Mesenchymal stem cell (in vitro differentiated cells and primary cell): ENCODE measurements around the gene ESPL1. TPM values are rescaled to one million over a fixed set of nuclear protein-coding genes. Genes with fewer than 3 reads are reported as not detected.

Experiments used
- DNase-seq: peaks from one replicate; pipeline ENCODE4 v3.0.0-alpha.2; 2013
- H2AFZ ChIP-seq: one replicate; pipeline ENCODE4 v1.6.1; 2013; ENCODE audit warnings: low read depth, mild to moderate bottlenecking, control low read depth, inconsistent platforms, low read length, moderate library complexity
- H2AK5ac ChIP-seq: 2 replicates; pipeline ENCODE4 v1.6.1; 2013; ENCODE audit warnings: low read length, moderate library complexity, mild to moderate bottlenecking, inconsistent platforms; ENCODE audit not compliant: severe bottlenecking
- H2BK120ac ChIP-seq: one replicate; pipeline ENCODE4 v1.6.1; 2013; ENCODE audit warnings: low read depth, mild to moderate bottlenecking, inconsistent platforms, low read length, moderate library complexity
- H2BK12ac ChIP-seq, 2 experiments: one replicate each; pipeline ENCODE4 v1.6.1; 2013; ENCODE audit warnings: inconsistent platforms in 2 of 2, low read length in 2 of 2, mild to moderate bottlenecking in 2 of 2, moderate library complexity in 2 of 2, control low read depth in 1 of 2
- H2BK15ac ChIP-seq: one replicate; pipeline ENCODE4 v1.6.1; 2013; ENCODE audit warnings: mild to moderate bottlenecking, low read depth, inconsistent platforms; ENCODE audit not compliant: poor library complexity, severe bottlenecking
- H2BK5ac ChIP-seq: 2 replicates; pipeline ENCODE4 v1.6.1; 2013; ENCODE audit warnings: low read depth, mild to moderate bottlenecking, low read length, control low read depth, inconsistent platforms; ENCODE audit not compliant: poor library complexity, severe bottlenecking
- H3K14ac ChIP-seq, 2 experiments: one replicate each; pipeline ENCODE4 v1.6.1; 2013; ENCODE audit warnings: inconsistent platforms in 2 of 2, low read length in 2 of 2, control low read depth in 1 of 2, mild to moderate bottlenecking in 1 of 2, moderate library complexity in 1 of 2
- H3K18ac ChIP-seq, 2 experiments: one replicate each; pipeline ENCODE4 v1.6.1; 2013; ENCODE audit warnings: inconsistent platforms in 2 of 2, low read length in 2 of 2, control low read depth in 1 of 2, low read depth in 1 of 2, mild to moderate bottlenecking in 1 of 2
- H3K23ac ChIP-seq, 2 experiments: one replicate each; pipeline ENCODE4 v1.6.1; 2013; ENCODE audit warnings: inconsistent platforms in 2 of 2, low read length in 2 of 2, mild to moderate bottlenecking in 2 of 2, moderate library complexity in 2 of 2, control low read depth in 1 of 2
- H3K27ac ChIP-seq: 2 replicates; pipeline ENCODE4 v1.5.1; 2013; ENCODE audit warnings: mild to moderate bottlenecking, moderate library complexity, low read length, control low read depth, inconsistent platforms; ENCODE audit not compliant: poor library complexity, severe bottlenecking
- H3K27me3 ChIP-seq, 2 experiments: 2 replicates each; pipeline versions ENCODE4 v1.6.1 to v1.7.0; 2013; ENCODE audit warnings: low read length in 2 of 2, mild to moderate bottlenecking in 2 of 2, moderate library complexity in 2 of 2, control low read depth in 1 of 2, inconsistent platforms in 1 of 2; ENCODE audit not compliant: control insufficient read depth in 1 of 2, insufficient read depth in 1 of 2
- H3K36me3 ChIP-seq, 2 experiments: 2 replicates each; pipeline versions ENCODE4 v1.6.1 to v1.7.0; 2013; ENCODE audit warnings: low read length in 2 of 2, control low read depth in 1 of 2, inconsistent platforms in 1 of 2, low read depth in 1 of 2, mild to moderate bottlenecking in 1 of 2; ENCODE audit not compliant: insufficient read depth in 2 of 2, control insufficient read depth in 1 of 2
- H3K4ac ChIP-seq, 2 experiments: one replicate each; pipeline ENCODE4 v1.6.1; 2013; ENCODE audit warnings: inconsistent platforms in 2 of 2, low read length in 2 of 2, mild to moderate bottlenecking in 2 of 2, moderate library complexity in 2 of 2, control low read depth in 1 of 2, low read depth in 1 of 2
- H3K4me1 ChIP-seq: 2 replicates; pipeline ENCODE4 v1.6.1; 2013; ENCODE audit warnings: low read depth, low read length, control low read depth; ENCODE audit not compliant: control insufficient read depth, insufficient read depth
- H3K4me2 ChIP-seq: 2 replicates; pipeline ENCODE4 v1.6.1; 2013; ENCODE audit warnings: low read length, mild to moderate bottlenecking, inconsistent platforms; ENCODE audit not compliant: poor library complexity, severe bottlenecking
- H3K4me3 ChIP-seq, 2 experiments: 2 replicates each; pipeline versions ENCODE4 v1.5.1 to v1.7.0; 2013; ENCODE audit warnings: low read length in 2 of 2, mild to moderate bottlenecking in 2 of 2, control low read depth in 1 of 2, low read depth in 1 of 2; ENCODE audit not compliant: insufficient read depth in 1 of 2
- H3K79me1 ChIP-seq: replicated peaks from 2 replicates; pipeline ENCODE4 v1.6.1; 2013; ENCODE audit warnings: mild to moderate bottlenecking, control low read depth, low read length, inconsistent platforms; ENCODE audit not compliant: poor library complexity, severe bottlenecking
- H3K9ac ChIP-seq: 2 replicates; pipeline ENCODE4 v1.7.0; 2013; ENCODE audit warnings: mild to moderate bottlenecking, low read length, moderate library complexity
- H3K9me3 ChIP-seq: 2 replicates; pipeline ENCODE4 v1.7.0; 2013; ENCODE audit warnings: mild to moderate bottlenecking, low read length; ENCODE audit not compliant: control insufficient read depth
- H4K8ac ChIP-seq: one replicate; pipeline ENCODE4 v1.6.1; 2013; ENCODE audit warnings: inconsistent platforms, mild to moderate bottlenecking, low read length, moderate library complexity
- H4K91ac ChIP-seq: one replicate; pipeline ENCODE4 v1.6.1; 2013; ENCODE audit warnings: mild to moderate bottlenecking, low read length, inconsistent platforms
- WGBS: methylation state at CpG from one replicate; pipeline ENCODE4 v1.1.7; 2013; ENCODE audit warnings: mixed read lengths; 5-methylcytosine and 5-hydroxymethylcytosine counted together
- polyA plus RNA-seq, 2 experiments: library from polyadenylated mRNA; stranded (reverse); fragments of 200-250 nt; gene quantifications; one replicate each; pipeline ENCODE4 v1.2.3, GENCODE V29; 2013

ESPL1 gene
- polyA plus RNA-seq (2013, experiment 1 of 2), result 1.2 TPM
- polyA plus RNA-seq (2013, experiment 2 of 2), result 1.2 TPM

GRCh38 chr12:53267999-53268629, at the start of gene ESPL1:
ESPL1 (plus strand) TSS chr12:53268299; CDS start chr12:53268767, 468 bp downstream.
- Histone ChIP-seq H2AFZ (peak within 1 kb of the TSS; percentile 43), H3K4me1 (peaks cover 12% of the 10 kb centered on the region), H2BK12ac (no peak within 1 kb of the TSS), H3K9ac (peak within 1 kb of the TSS; percentile 84), H3K4ac (no peak within 1 kb of the TSS), H4K8ac (peak within 1 kb of the TSS; percentile 55), H3K9me3 (no peaks in the 10 kb centered on the region), H3K36me3 (no peaks in the 10 kb centered on the region), H2AK5ac (no peak within 1 kb of the TSS), H3K27me3 (no peaks in the 10 kb centered on the region), H4K91ac (no peak within 1 kb of the TSS), H3K4me2 (peak within 1 kb of the TSS; percentile 97), H2BK15ac (no peak within 1 kb of the TSS), H2BK5ac (no peak within 1 kb of the TSS), H3K14ac (no peak within 1 kb of the TSS), H3K27ac (no peak within 1 kb of the TSS), H3K4me3 (peak within 1 kb of the TSS; percentile 84 to 90), H3K18ac (peak within 1 kb of the TSS in 1 of 2 experiments; percentile 67), H3K79me1 (peaks cover 25% of the 10 kb centered on the region), H3K23ac (no peak within 1 kb of the TSS), H2BK120ac (no peak within 1 kb of the TSS)
- DNase-seq, result peak; percentile 80
- under 1% methylated on average over 49 of the region's 58 CpGs for WGBS

DNA sequence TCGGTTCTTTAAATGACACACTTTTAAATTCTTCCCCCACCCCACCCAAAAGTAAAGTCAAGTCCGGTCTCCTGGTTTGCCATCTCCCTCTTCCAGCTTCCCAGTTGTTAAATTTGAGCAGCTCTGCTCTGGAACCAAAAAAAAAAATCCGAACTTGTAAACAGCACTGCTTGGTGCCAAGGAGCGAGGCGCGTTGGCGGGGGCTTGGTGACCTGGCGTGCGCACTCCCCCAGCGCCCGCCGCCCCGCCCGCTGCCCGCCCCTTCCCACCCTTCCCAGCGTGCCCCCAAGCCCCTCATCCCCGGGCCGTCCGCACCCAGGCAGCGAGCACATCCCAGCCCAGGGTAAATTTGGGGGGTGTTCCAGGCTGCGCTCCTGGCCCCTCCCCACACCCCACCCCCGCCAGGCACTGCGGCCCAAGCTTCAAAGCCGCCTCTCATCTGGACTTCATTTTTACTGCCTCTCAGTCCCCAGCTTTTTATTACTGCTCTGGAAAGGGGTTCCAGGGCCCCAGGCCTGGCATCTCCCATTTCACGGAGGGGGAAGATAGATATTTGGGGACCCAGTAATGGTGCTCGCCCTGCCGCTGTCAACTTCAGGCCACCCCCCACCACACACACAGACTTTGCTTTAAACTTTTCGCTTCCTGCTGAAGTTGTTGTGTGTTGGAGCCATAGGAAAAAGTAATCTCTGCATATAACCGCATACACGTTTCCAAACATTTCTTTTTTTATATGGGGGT, 49.4 kb upstream of the ESPL1 start:
- peak overlapping the region; percentile 64 for H3K4me2 ChIP-seq
- no peak overlapping the region for H2BK15ac ChIP-seq
- peaks cover 21 to 23% of the 10 kb centered on the region in 2 experiments for H3K36me3 ChIP-seq
- H3K79me1 ChIP-seq, result peaks cover 11% of the 10 kb centered on the region
- WGBS, result 6% methylated on average over 19 of the region's 30 CpGs
- H2AFZ ChIP-seq, result no peak overlapping the region
- peak overlapping the region in 1 of 2 experiments; percentile 16 for H3K18ac ChIP-seq
- H3K4me3 ChIP-seq, result peak overlapping the region in 1 of 2 experiments; percentile 87
- H3K9me3 ChIP-seq, result no peaks in the 10 kb centered on the region
- no peak overlapping the region for H3K14ac ChIP-seq
- no peaks in the 10 kb centered on the region for H3K27me3 ChIP-seq
- peak overlapping the region; percentile 40 for H4K91ac ChIP-seq
- H4K8ac ChIP-seq, result peak overlapping the region; percentile 56
- DNase-seq, result no peak
- H2BK12ac ChIP-seq, result no peak overlapping the region
- H3K27ac ChIP-seq, result no peak overlapping the region
- no peak overlapping the region for H2BK5ac ChIP-seq
- H3K4me1 ChIP-seq, result peaks cover 30% of the 10 kb centered on the region
- no peak overlapping the region for H3K23ac ChIP-seq
- peak overlapping the region; percentile 69 to 71 for H3K4ac ChIP-seq
- peak overlapping the region; percentile 91 for H3K9ac ChIP-seq
- H2BK120ac ChIP-seq, result peak overlapping the region; percentile 9
- no peak overlapping the region for H2AK5ac ChIP-seq

GRCh38 chr12:53219292-53219955, 48.7 kb upstream of the ESPL1 start:
- Histone ChIP-seq H3K23ac (peak overlapping the region in 1 of 2 experiments; percentile 8), H3K4ac (peak overlapping the region; percentile 15 to 33), H3K9me3 (no peaks in the 10 kb centered on the region), H2BK15ac (peak overlapping the region; percentile 54), H2BK120ac (no peak overlapping the region), H2AK5ac (no peak overlapping the region), H3K14ac (peak overlapping the region in 1 of 2 experiments; percentile 14), H2BK5ac (no peak overlapping the region), H4K8ac (peak overlapping the region; percentile 27), H3K27ac (no peak overlapping the region), H3K9ac (peak overlapping the region; percentile 91), H3K27me3 (no peaks in the 10 kb centered on the region), H2BK12ac (peak overlapping the region; percentile 19 to 28), H3K4me1 (peaks cover 34% of the 10 kb centered on the region), H3K4me2 (peak overlapping the region; percentile 64), H2AFZ (no peak overlapping the region), H4K91ac (peak overlapping the region; percentile 97), H3K36me3 (peaks cover 13 to 16% of the 10 kb centered on the region in 2 experiments), H3K18ac (peak overlapping the region; percentile 41 to 59), H3K4me3 (peak overlapping the region; percentile 49 to 87), H3K79me1 (peaks cover 11% of the 10 kb centered on the region)
- WGBS, result under 1% methylated on average over 27 of the region's 27 CpGs
- DNase-seq, result peak; percentile 88
